Measurements from ENCODE around the gene SRRM2. TPM values are rescaled to one million over a fixed set of nuclear protein-coding genes. Genes with fewer than 3 reads are reported as not detected.

The SRRM2 gene
- total and polyA plus RNA-seq, 9 of the 15 experiments (the other 6 are each of a cell fraction or from before 2014, with no cell fraction given): 26.7 to 563 (median 81.1) TPM

DNA sequence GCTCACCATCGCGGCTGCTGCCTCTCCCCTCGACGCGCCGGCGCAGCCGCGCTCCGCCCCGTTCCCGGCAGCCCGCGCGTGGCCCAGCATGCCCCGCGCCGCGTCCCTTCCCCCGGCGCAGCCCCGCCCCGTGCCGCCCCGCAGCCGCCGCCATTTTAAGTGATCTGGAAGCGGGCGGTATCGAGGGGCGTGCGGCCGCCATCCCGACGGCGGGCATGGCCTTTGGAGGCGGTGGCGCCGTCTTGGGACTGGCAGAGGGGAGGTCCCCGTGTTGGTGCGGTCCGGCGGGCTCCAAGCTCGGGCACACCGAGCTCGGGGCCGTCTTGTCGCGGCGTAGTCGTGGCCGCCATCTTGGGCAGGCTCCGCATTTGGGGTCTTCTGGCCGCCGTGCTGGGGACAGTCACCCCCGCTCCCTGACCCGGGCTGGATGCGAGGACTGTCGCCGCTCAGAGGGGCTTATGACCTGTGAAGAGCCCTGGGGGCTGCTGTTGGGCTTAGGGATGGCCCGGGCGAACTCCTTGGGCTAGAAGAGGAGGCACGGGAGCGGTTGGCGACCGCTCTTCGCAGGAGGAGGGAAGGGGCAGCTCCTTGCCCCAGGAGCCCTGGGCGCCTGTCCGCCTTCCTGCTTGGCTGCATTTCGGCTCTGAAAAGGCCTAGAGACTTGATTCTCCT is 24.9 kb downstream of the SRRM2 start, which contains the start of gene ELOB (continued):
- TF ChIP-seq ZNF354B (CRISPR knock-in tag; IDR thresholded peaks at IDR 0.05) (no peak), HLTF (IDR thresholded peaks at IDR 0.05) (no peak), ZKSCAN1 (IDR thresholded peaks at IDR 0.05; ENCODE audit: low read depth, low read length) (no peak), KDM2B (CRISPR knock-in tag; IDR thresholded peaks at IDR 0.05) (no peak), RBM39 (optimal IDR thresholded peaks at IDR 0.05; ENCODE audit: low read depth, low read length) (no peak), EGR1 (conservative IDR thresholded peaks at IDR 0.05) (peak; percentile 14; the same call in 1 of the 2 replicates), ZNF282 (CRISPR knock-in tag; IDR thresholded peaks at IDR 0.05) (no peak), ARID1B (IDR thresholded peaks at IDR 0.05) (peak; percentile 23; the same call in 1 of the 2 replicates), ZNF717 (CRISPR knock-in tag; IDR thresholded peaks at IDR 0.05) (no peak), RHOXF2B (CRISPR knock-in tag; conservative IDR thresholded peaks at IDR 0.05) (no peak), TBP (optimal IDR thresholded peaks at IDR 0.05; ENCODE audit: low read depth, low read length) (peak; percentile 94)
- TF ChIP-seq, protein P1, sequence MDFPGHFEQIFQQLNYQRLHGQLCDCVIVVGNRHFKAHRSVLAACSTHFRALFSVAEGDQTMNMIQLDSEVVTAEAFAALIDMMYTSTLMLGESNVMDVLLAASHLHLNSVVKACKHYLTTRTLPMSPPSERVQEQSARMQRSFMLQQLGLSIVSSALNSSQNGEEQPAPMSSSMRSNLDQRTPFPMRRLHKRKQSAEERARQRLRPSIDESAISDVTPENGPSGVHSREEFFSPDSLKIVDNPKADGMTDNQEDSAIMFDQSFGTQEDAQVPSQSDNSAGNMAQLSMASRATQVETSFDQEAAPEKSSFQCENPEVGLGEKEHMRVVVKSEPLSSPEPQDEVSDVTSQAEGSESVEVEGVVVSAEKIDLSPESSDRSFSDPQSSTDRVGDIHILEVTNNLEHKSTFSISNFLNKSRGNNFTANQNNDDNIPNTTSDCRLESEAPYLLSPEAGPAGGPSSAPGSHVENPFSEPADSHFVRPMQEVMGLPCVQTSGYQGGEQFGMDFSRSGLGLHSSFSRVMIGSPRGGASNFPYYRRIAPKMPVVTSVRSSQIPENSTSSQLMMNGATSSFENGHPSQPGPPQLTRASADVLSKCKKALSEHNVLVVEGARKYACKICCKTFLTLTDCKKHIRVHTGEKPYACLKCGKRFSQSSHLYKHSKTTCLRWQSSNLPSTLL (IDR thresholded peaks at IDR 0.05): no peak
- TF ChIP-seq, protein P2, sequence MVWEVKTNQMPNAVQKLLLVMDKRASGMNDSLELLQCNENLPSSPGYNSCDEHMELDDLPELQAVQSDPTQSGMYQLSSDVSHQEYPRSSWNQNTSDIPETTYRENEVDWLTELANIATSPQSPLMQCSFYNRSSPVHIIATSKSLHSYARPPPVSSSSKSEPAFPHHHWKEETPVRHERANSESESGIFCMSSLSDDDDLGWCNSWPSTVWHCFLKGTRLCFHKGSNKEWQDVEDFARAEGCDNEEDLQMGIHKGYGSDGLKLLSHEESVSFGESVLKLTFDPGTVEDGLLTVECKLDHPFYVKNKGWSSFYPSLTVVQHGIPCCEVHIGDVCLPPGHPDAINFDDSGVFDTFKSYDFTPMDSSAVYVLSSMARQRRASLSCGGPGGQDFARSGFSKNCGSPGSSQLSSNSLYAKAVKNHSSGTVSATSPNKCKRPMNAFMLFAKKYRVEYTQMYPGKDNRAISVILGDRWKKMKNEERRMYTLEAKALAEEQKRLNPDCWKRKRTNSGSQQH (CRISPR knock-in tag; IDR thresholded peaks at IDR 0.05): peak; percentile 49; the same call in 1 of the 2 replicates
- TF ChIP-seq, protein P3, sequence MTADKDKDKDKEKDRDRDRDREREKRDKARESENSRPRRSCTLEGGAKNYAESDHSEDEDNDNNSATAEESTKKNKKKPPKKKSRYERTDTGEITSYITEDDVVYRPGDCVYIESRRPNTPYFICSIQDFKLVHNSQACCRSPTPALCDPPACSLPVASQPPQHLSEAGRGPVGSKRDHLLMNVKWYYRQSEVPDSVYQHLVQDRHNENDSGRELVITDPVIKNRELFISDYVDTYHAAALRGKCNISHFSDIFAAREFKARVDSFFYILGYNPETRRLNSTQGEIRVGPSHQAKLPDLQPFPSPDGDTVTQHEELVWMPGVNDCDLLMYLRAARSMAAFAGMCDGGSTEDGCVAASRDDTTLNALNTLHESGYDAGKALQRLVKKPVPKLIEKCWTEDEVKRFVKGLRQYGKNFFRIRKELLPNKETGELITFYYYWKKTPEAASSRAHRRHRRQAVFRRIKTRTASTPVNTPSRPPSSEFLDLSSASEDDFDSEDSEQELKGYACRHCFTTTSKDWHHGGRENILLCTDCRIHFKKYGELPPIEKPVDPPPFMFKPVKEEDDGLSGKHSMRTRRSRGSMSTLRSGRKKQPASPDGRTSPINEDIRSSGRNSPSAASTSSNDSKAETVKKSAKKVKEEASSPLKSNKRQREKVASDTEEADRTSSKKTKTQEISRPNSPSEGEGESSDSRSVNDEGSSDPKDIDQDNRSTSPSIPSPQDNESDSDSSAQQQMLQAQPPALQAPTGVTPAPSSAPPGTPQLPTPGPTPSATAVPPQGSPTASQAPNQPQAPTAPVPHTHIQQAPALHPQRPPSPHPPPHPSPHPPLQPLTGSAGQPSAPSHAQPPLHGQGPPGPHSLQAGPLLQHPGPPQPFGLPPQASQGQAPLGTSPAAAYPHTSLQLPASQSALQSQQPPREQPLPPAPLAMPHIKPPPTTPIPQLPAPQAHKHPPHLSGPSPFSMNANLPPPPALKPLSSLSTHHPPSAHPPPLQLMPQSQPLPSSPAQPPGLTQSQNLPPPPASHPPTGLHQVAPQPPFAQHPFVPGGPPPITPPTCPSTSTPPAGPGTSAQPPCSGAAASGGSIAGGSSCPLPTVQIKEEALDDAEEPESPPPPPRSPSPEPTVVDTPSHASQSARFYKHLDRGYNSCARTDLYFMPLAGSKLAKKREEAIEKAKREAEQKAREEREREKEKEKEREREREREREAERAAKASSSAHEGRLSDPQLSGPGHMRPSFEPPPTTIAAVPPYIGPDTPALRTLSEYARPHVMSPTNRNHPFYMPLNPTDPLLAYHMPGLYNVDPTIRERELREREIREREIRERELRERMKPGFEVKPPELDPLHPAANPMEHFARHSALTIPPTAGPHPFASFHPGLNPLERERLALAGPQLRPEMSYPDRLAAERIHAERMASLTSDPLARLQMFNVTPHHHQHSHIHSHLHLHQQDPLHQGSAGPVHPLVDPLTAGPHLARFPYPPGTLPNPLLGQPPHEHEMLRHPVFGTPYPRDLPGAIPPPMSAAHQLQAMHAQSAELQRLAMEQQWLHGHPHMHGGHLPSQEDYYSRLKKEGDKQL (CRISPR knock-in tag; IDR thresholded peaks at IDR 0.05; ENCODE audit: borderline replicate concordance): no peak
- TF ChIP-seq, protein P4, sequence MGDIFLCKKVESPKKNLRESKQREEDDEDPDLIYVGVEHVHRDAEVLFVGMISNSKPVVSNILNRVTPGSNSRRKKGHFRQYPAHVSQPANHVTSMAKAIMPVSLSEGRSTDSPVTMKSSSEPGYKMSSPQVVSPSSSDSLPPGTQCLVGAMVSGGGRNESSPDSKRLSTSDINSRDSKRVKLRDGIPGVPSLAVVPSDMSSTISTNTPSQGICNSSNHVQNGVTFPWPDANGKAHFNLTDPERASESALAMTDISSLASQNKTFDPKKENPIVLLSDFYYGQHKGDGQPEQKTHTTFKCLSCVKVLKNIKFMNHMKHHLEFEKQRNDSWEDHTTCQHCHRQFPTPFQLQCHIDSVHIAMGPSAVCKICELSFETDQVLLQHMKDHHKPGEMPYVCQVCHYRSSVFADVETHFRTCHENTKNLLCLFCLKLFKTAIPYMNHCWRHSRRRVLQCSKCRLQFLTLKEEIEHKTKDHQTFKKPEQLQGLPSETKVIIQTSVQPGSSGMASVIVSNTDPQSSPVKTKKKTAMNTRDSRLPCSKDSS (IDR thresholded peaks at IDR 0.05; ENCODE audit: low read depth, partially characterized antibody): no peak
- TF ChIP-seq, protein P5, sequence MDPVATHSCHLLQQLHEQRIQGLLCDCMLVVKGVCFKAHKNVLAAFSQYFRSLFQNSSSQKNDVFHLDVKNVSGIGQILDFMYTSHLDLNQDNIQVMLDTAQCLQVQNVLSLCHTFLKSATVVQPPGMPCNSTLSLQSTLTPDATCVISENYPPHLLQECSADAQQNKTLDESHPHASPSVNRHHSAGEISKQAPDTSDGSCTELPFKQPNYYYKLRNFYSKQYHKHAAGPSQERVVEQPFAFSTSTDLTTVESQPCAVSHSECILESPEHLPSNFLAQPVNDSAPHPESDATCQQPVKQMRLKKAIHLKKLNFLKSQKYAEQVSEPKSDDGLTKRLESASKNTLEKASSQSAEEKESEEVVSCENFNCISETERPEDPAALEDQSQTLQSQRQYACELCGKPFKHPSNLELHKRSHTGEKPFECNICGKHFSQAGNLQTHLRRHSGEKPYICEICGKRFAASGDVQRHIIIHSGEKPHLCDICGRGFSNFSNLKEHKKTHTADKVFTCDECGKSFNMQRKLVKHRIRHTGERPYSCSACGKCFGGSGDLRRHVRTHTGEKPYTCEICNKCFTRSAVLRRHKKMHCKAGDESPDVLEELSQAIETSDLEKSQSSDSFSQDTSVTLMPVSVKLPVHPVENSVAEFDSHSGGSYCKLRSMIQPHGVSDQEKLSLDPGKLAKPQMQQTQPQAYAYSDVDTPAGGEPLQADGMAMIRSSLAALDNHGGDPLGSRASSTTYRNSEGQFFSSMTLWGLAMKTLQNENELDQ (CRISPR knock-in tag; IDR thresholded peaks at IDR 0.05; ENCODE audit: borderline replicate concordance): peak; percentile 54; the same call in 1 of the 2 replicates
